ENCODE results near the gene DIS3L.

DNA sequence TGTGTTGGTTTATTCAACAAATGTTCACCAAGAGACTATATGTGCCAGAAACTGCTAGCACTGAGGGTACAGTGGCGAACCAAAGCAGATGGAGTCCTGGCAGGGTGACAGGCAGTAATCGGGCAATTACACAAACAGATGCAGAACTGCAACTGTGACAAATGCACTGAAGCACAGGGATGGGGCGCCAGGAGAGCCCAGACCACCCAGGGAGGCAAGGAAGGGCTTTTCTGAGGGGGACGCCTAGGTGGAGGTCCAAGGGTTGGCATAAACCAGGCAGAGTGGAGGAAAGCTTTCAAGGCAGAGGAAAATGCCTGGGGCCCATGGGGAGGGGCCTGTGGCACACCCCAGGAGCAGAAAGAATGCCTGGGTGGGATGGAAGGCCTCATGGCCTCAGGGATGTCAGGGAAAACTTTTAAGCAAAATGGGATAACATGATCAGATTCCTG is 5.5 kb downstream of the DIS3L start:
- TF ChIP-seq BACH2 (CRISPR knock-in tag; IDR thresholded peaks at IDR 0.05; ENCODE audit: borderline replicate concordance) (no peak), ARNTL (CRISPR knock-in tag; IDR thresholded peaks at IDR 0.05; ENCODE audit: borderline replicate concordance, low read depth) (no peak), ZNF565 (CRISPR knock-in tag; conservative IDR thresholded peaks at IDR 0.05; ENCODE audit: low read depth) (no peak), ZFP30 (CRISPR knock-in tag; IDR thresholded peaks at IDR 0.05) (no peak), ISL1 (CRISPR knock-in tag; IDR thresholded peaks at IDR 0.05) (no peak), OSR1 (CRISPR knock-in tag; IDR thresholded peaks at IDR 0.05) (no peak), RARB (CRISPR knock-in tag; IDR thresholded peaks at IDR 0.05) (no peak), ZNF8 (CRISPR knock-in tag; IDR thresholded peaks at IDR 0.05) (no peak), ZFP3 (CRISPR knock-in tag; IDR thresholded peaks at IDR 0.05) (no peak)
- TF ChIP-seq, protein P1, sequence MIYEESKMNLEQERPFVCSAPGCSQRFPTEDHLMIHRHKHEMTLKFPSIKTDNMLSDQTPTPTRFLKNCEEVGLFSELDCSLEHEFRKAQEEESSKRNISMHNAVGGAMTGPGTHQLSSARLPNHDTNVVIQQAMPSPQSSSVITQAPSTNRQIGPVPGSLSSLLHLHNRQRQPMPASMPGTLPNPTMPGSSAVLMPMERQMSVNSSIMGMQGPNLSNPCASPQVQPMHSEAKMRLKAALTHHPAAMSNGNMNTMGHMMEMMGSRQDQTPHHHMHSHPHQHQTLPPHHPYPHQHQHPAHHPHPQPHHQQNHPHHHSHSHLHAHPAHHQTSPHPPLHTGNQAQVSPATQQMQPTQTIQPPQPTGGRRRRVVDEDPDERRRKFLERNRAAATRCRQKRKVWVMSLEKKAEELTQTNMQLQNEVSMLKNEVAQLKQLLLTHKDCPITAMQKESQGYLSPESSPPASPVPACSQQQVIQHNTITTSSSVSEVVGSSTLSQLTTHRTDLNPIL (CRISPR knock-in tag; IDR thresholded peaks at IDR 0.05; ENCODE audit: low read depth): no peak
- TF ChIP-seq, protein P2, sequence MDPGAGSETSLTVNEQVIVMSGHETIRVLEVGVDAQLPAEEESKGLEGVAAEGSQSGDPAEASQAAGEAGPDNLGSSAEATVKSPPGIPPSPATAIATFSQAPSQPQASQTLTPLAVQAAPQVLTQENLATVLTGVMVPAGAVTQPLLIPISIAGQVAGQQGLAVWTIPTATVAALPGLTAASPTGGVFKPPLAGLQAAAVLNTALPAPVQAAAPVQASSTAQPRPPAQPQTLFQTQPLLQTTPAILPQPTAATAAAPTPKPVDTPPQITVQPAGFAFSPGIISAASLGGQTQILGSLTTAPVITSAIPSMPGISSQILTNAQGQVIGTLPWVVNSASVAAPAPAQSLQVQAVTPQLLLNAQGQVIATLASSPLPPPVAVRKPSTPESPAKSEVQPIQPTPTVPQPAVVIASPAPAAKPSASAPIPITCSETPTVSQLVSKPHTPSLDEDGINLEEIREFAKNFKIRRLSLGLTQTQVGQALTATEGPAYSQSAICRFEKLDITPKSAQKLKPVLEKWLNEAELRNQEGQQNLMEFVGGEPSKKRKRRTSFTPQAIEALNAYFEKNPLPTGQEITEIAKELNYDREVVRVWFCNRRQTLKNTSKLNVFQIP (CRISPR knock-in tag; IDR thresholded peaks at IDR 0.05; ENCODE audit: borderline replicate concordance, low read depth): no peak
- TF ChIP-seq, protein P3, sequence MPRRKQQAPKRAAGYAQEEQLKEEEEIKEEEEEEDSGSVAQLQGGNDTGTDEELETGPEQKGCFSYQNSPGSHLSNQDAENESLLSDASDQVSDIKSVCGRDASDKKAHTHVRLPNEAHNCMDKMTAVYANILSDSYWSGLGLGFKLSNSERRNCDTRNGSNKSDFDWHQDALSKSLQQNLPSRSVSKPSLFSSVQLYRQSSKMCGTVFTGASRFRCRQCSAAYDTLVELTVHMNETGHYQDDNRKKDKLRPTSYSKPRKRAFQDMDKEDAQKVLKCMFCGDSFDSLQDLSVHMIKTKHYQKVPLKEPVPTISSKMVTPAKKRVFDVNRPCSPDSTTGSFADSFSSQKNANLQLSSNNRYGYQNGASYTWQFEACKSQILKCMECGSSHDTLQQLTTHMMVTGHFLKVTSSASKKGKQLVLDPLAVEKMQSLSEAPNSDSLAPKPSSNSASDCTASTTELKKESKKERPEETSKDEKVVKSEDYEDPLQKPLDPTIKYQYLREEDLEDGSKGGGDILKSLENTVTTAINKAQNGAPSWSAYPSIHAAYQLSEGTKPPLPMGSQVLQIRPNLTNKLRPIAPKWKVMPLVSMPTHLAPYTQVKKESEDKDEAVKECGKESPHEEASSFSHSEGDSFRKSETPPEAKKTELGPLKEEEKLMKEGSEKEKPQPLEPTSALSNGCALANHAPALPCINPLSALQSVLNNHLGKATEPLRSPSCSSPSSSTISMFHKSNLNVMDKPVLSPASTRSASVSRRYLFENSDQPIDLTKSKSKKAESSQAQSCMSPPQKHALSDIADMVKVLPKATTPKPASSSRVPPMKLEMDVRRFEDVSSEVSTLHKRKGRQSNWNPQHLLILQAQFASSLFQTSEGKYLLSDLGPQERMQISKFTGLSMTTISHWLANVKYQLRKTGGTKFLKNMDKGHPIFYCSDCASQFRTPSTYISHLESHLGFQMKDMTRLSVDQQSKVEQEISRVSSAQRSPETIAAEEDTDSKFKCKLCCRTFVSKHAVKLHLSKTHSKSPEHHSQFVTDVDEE (CRISPR knock-in tag; IDR thresholded peaks at IDR 0.05): no peak
- TF ChIP-seq, protein P4, sequence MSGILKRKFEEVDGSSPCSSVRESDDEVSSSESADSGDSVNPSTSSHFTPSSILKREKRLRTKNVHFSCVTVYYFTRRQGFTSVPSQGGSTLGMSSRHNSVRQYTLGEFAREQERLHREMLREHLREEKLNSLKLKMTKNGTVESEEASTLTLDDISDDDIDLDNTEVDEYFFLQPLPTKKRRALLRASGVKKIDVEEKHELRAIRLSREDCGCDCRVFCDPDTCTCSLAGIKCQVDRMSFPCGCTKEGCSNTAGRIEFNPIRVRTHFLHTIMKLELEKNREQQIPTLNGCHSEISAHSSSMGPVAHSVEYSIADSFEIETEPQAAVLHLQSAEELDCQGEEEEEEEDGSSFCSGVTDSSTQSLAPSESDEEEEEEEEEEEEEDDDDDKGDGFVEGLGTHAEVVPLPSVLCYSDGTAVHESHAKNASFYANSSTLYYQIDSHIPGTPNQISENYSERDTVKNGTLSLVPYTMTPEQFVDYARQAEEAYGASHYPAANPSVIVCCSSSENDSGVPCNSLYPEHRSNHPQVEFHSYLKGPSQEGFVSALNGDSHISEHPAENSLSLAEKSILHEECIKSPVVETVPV (CRISPR knock-in tag; IDR thresholded peaks at IDR 0.05): no peak
- TF ChIP-seq, protein P5, sequence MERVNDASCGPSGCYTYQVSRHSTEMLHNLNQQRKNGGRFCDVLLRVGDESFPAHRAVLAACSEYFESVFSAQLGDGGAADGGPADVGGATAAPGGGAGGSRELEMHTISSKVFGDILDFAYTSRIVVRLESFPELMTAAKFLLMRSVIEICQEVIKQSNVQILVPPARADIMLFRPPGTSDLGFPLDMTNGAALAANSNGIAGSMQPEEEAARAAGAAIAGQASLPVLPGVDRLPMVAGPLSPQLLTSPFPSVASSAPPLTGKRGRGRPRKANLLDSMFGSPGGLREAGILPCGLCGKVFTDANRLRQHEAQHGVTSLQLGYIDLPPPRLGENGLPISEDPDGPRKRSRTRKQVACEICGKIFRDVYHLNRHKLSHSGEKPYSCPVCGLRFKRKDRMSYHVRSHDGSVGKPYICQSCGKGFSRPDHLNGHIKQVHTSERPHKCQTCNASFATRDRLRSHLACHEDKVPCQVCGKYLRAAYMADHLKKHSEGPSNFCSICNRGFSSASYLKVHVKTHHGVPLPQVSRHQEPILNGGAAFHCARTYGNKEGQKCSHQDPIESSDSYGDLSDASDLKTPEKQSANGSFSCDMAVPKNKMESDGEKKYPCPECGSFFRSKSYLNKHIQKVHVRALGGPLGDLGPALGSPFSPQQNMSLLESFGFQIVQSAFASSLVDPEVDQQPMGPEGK (CRISPR knock-in tag; IDR thresholded peaks at IDR 0.05; ENCODE audit: borderline replicate concordance): no peak

Data from SK-N-SH treated with all-trans-retinoic acid at 6 μM for 48 hours (cell line).